Bronchial epithelial cell (primary cell): ENCODE results near the gene TRMO. TPM values are rescaled to one million over a fixed set of nuclear protein-coding genes. Genes with fewer than 3 reads are reported as not detected.
A peak's percentile ranks its signal among the peaks of the same experiment; 100 is the strongest.

Experiments
- DNase-seq: peaks from one replicate; pipeline ENCODE4 v3.0.0-alpha.2; 2010; ENCODE audit warnings: low read depth
- FAIRE-seq: peaks from 2 replicates; lab custom pipeline; 2011; peaks lifted over from hg19 to GRCh38; lab: Jason Lieb, UNC
- H3K27me3 ChIP-seq: 2 replicates; pipeline ENCODE4 v1.5.1; 2011; ENCODE audit warnings: low read length; ENCODE audit not compliant: control insufficient read depth, insufficient read depth
- H3K36me3 ChIP-seq: 2 replicates; pipeline ENCODE4 v1.5.1; 2011; ENCODE audit warnings: low read length; ENCODE audit not compliant: control insufficient read depth, insufficient read depth
- H3K4me3 ChIP-seq: 2 replicates; pipeline ENCODE4 v1.5.1; 2011; ENCODE audit warnings: mild to moderate bottlenecking, low read depth, low read length, control low read depth
- total RNA-seq: library from RNA; depleted of rRNA; stranded (reverse); fragments of >200 nt; gene quantifications from 2 replicates; pipeline ENCODE4 v1.2.1, GENCODE V29; 2014
- TF ChIP-seq, protein P1 (sequence below): IDR thresholded peaks from 2 replicates; pipeline ENCODE4 v1.5.1; 2011; ENCODE audit warnings: mild to moderate bottlenecking, moderate library complexity, low read length, control low read depth, inconsistent platforms; ENCODE audit not compliant: insufficient read depth, severe bottlenecking

TRMO gene
- total RNA-seq, 1 donor from 2014 or later: 25.0 TPM

DNA sequence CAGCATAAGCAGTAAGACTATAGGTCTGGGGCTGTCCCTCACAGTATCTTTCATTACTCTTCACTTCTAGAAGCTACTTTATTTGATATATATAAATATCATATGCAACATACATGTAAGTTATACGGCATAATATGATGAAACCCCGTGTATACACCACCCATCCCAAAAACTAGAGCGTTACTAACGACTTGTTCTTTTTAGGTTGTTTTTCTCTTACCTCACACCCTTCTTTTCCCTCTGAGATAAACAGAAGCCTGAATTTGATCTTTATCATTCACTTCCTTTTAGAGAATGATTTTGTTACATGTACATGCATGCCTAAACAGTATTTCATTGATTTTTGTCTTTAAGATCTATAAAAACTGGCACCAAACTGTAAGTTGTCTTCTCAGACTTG lies 3.7 kb downstream of the TRMO start:
- Histone ChIP-seq H3K27me3 (no peaks in the 10 kb centered on the region), H3K36me3 (no peaks in the 10 kb centered on the region), H3K4me3 (no peak overlapping the region)
- TF ChIP-seq, protein P1, sequence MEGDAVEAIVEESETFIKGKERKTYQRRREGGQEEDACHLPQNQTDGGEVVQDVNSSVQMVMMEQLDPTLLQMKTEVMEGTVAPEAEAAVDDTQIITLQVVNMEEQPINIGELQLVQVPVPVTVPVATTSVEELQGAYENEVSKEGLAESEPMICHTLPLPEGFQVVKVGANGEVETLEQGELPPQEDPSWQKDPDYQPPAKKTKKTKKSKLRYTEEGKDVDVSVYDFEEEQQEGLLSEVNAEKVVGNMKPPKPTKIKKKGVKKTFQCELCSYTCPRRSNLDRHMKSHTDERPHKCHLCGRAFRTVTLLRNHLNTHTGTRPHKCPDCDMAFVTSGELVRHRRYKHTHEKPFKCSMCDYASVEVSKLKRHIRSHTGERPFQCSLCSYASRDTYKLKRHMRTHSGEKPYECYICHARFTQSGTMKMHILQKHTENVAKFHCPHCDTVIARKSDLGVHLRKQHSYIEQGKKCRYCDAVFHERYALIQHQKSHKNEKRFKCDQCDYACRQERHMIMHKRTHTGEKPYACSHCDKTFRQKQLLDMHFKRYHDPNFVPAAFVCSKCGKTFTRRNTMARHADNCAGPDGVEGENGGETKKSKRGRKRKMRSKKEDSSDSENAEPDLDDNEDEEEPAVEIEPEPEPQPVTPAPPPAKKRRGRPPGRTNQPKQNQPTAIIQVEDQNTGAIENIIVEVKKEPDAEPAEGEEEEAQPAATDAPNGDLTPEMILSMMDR: no peak
- DNase-seq (no peak), FAIRE-seq (no peak)

DNA sequence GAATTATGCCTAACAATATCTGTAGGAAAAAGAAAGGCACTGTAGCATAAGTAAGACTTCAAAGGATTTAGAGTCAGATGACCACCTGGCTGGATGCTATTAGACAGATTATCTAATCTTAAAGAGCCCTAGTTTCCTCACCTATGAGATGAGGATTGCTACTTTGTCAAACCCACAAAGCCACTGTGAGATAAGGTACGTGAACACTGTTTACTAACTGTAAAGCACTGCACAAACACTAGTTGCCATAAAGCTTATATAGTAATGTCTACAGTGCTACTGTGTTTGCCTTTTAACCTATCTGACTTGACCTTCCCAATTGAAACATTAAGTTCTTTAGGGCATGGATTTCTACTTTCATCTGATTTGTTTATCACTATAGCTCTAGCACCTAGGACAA lies 10.3 kb downstream of the TRMO start:
- Histone ChIP-seq H3K27me3 (no peaks in the 10 kb centered on the region), H3K4me3 (no peak overlapping the region), H3K36me3 (peaks cover 5% of the 10 kb centered on the region)
- no peak for DNase-seq
- FAIRE-seq: no peak
- TF ChIP-seq, protein P1: no peak

DNA sequence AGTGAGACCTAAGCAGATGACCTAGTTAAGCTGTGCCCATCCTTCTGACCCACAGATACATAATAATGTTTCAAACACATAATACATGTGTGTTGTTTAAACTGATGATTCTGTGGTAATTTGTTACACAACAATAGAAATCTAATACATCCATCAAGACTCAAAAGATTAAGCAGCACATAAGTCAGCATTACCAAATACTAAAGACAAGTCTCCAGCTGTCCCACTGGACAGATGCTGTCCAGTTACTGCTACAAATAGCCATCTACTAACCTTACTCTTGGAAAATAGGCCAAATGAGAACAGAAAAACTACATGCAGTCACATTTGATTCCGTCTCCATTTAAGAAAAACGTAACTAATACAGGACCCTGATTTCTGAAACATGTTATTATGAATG lies 10.8 kb downstream of the TRMO start:
- Histone ChIP-seq H3K27me3 (no peaks in the 10 kb centered on the region), H3K4me3 (no peak overlapping the region), H3K36me3 (peaks cover 5% of the 10 kb centered on the region)
- TF ChIP-seq, protein P1: no peak
- FAIRE-seq (no peak), DNase-seq (no peak)

DNA sequence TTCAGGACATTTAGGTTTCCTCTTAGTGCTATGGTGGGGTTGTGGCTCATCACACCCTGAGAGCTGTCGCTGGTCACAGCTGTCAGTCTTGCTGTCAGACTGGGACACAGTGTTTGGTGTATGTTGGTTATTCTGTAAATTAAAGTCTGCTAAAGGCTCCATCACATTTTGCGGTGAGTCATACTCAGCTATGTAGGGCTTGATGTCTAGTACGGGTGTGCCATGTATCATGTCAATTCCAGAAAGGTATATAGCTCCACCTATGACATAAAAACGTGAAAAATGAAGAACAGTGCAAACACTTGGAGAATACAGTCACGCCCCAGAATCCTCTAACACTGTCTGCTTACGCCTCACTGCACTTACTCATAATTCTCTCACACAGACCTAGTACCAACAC lies 11.9 kb downstream of the TRMO start:
- no peak overlapping the region for H3K4me3 ChIP-seq
- TF ChIP-seq, protein P1: no peak
- peaks cover 7% of the 10 kb centered on the region for H3K36me3 ChIP-seq
- H3K27me3 ChIP-seq: no peaks in the 10 kb centered on the region
- FAIRE-seq (no peak), DNase-seq (peak; percentile 92)

DNA sequence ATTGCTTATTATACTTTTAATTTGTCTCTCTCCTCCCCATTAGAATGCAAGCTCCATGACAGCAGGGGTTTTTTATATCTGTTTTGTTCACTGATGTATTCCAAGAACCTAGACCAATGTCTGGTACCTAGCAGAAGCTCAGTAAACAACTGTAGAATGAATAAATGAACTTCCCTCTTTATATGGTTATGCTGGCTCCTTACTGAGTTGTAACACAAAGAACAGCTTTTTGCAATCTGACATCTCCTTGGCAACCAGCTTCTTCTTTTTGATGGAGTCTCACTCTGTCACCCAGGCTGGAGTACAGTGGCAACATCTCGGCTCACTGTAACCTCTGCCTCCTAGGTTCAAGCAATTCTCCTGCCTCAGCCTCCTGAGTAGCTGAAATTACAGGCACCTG lies 13.6 kb downstream of the TRMO start:
- DNase-seq (no peak), FAIRE-seq (no peak)
- H3K36me3 ChIP-seq: peaks cover 8% of the 10 kb centered on the region
- no peaks in the 10 kb centered on the region for H3K27me3 ChIP-seq
- no peak overlapping the region for H3K4me3 ChIP-seq
- TF ChIP-seq, protein P1: no peak

DNA sequence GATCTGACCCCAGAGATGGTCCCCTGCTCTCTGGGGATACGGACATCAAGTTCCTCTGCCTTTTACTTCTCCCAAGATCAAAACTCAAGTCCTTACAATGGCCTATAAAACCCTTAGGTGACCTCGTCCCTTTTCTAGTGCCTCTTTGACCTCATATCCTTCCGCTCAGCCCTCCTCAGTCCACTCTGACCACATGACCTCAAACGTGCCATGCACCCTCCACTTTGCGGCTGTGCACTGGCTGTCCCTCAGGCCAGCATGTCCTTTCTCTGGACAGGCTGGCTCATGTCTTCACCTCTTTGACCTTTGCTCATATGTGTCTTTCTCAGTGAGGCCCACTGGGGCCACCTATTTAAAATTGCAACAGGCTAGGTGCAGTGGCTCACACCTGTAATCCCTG lies 14.7 kb downstream of the TRMO start:
- no peaks in the 10 kb centered on the region for H3K27me3 ChIP-seq
- H3K36me3 ChIP-seq: peaks cover 6% of the 10 kb centered on the region
- FAIRE-seq (no peak), DNase-seq (no peak)
- TF ChIP-seq, protein P1: no peak
- no peak overlapping the region for H3K4me3 ChIP-seq
